T-helper 17 cell (primary cell): ENCODE measurements around the gene ITFG1. TPM values are rescaled to one million over a fixed set of nuclear protein-coding genes. Genes with fewer than 3 reads are reported as not detected.
"Not testable (repeated sequence)": the region's sequence is repeated elsewhere in the genome, so short reads cannot be mapped to it uniquely, and the experiment has no call there.

Source experiments
- ATAC-seq: fragments of 150-1000 bp; cut with Tn5 transposase; 2 replicates; pipeline ENCODE4 v1.10.0; 2021; ENCODE audit warnings: mild to moderate bottlenecking, moderate library complexity
- DNase-seq, 3 donors: peaks; one replicate each; pipeline versions ENCODE4 v3.0.0 to v3.0.0-alpha.2; 2020 to 2021
- H3K9me3 ChIP-seq: one replicate; pipeline ENCODE4 v1.7.0; 2013; ENCODE audit warnings: low read length, mild to moderate bottlenecking; ENCODE audit not compliant: control insufficient read depth, poor library complexity, severe bottlenecking
- H3K27ac Mint-ChIP-seq: one replicate; pipeline ENCODE4 v1.8.0; 2022; ENCODE audit warnings: mild to moderate bottlenecking, moderate library complexity, mixed read lengths
- H3K27me3 Mint-ChIP-seq: one replicate; pipeline ENCODE4 v1.8.0; 2022; ENCODE audit warnings: mixed read lengths
- H3K36me3 Mint-ChIP-seq: one replicate; pipeline ENCODE4 v1.8.0; 2022; ENCODE audit warnings: low read depth, mixed read lengths
- H3K4me1 Mint-ChIP-seq: one replicate; pipeline ENCODE4 v1.8.0; 2022; ENCODE audit warnings: mild to moderate bottlenecking, mixed read lengths
- H3K4me3 Mint-ChIP-seq: one replicate; pipeline ENCODE4 v1.8.0; 2022; ENCODE audit warnings: mild to moderate bottlenecking, moderate library complexity, mixed read lengths
- total RNA-seq, 4 donors: library from RNA in 2 of 4; stranded (reverse) in 2 of 4; gene quantifications; one replicate each; pipeline ENCODE4 v1.2.3 and lab custom pipeline; 2022 to 2026

ITFG1 gene
- total RNA-seq, 2 donors from 2014 or later = 27.6 to 29.5 TPM

DNA sequence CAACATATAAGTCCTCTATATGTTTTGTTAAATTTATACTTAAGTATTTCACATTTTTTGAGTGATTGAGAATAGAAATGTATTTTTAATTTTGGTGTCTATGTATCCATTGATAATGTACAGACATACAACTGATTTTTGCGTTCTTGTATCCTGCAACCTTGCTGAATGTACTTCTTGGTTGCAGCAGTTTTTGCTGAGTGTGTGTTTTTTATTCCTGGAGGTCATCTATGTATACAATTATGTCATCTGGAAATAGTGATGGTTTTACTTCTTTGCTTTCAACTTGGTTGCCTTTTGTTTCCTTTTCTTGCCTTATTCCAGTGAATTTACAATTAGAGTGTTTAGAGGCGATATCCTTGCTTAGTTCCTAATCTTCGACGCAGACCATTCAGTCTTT, 249.6 kb downstream of the ITFG1 start:
- H3K4me3 Mint-ChIP-seq = no peak overlapping the region
- no peaks in the 10 kb centered on the region for H3K27me3 Mint-ChIP-seq
- no peak for ATAC-seq
- H3K36me3 Mint-ChIP-seq = peaks cover 7% of the 10 kb centered on the region
- H3K27ac Mint-ChIP-seq = no peak overlapping the region
- no peaks in the 10 kb centered on the region for H3K9me3 ChIP-seq
- DNase-seq = no peak
- peaks cover 7% of the 10 kb centered on the region for H3K4me1 Mint-ChIP-seq

DNA sequence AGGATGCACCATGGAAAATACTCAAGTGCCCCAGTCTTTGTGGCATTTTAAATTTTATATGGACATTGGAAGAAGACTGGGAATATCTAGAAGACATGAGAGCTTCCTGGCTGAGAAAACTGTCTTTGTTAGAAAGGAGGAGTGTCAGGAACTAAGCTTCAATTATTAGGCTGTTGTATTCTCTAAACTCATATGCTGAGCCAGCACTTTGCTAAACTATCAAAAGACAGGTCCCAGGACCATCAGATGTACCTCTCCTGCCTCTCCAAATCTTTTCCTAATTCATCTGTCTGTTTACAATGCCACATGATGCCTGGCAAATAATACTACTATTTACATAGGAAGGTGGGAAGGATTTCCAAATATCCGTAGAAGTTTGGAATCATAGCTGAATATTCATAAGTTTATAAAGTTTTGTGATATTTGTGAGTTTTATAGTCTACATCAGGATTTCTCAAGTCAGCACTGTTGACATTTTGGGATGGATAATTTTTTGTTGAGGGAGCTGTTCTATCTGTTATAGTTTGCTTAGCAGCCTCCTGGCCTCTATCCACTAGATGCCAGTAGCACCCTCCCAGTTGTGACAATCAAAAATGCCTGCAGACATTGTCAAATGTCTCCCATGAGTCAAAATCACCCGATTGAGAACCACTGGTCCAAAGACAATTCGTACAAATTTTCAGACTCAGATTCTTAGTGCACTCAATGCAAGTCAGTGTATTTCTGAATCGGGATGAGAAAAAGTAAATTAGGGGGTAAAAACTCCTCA, 255.9 kb downstream of the ITFG1 start:
- H3K9me3 ChIP-seq = no peaks in the 10 kb centered on the region
- no peak for ATAC-seq
- peak overlapping the region; percentile 8 for H3K27ac Mint-ChIP-seq
- H3K27me3 Mint-ChIP-seq = no peaks in the 10 kb centered on the region
- H3K4me3 Mint-ChIP-seq = no peak overlapping the region
- no peak for DNase-seq
- H3K36me3 Mint-ChIP-seq = no peaks in the 10 kb centered on the region
- H3K4me1 Mint-ChIP-seq = peaks cover 4% of the 10 kb centered on the region

DNA sequence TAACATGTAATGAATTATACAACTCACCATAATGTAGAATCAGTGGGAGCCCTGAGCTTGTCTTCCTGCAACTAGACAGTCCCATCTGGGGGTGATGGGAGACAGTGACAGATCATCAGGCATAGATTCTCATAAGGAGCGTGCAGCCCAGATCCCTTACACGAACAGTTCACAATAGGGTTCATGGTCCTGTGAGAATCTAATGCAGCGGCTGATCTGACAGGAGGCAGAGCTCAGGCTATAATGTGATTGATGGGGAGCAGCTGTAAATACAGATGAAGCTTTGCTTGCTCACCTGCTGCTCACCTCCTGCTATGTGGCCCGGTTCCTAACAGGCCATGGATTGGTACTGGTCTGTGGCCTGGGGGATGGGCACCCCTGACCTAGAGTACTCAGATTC, 257.4 kb downstream of the ITFG1 start:
- not testable (repeated sequence) for H3K4me3 Mint-ChIP-seq, H3K27ac Mint-ChIP-seq, H3K27me3 Mint-ChIP-seq, H3K9me3 ChIP-seq, ATAC-seq, DNase-seq, H3K4me1 Mint-ChIP-seq, H3K36me3 Mint-ChIP-seq

DNA sequence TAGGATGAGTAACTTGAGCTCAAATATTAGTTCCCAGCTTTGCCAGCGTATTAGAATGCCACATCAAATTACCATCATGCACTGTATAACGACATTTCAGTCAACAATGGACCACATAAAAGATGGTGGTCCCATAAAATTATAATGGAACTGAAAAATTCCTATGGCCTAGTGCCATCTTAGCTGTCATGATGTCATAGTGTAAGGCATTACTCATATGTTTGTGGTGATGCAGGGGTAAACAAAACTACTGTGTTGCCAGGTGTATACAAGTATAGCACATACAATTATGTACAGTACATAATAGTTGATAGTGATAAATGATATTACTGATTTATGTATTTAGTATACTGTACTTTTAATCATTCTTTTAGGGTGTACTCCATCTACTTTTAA, 262.7 kb downstream of the ITFG1 start:
- DNase-seq (no peak), ATAC-seq (no peak)
- Mint-ChIP-seq H3K27ac (no peak overlapping the region), H3K4me3 (no peak overlapping the region), H3K27me3 (no peaks in the 10 kb centered on the region), H3K4me1 (no peaks in the 10 kb centered on the region), H3K36me3 (peaks cover 6% of the 10 kb centered on the region)
- no peaks in the 10 kb centered on the region for H3K9me3 ChIP-seq

DNA sequence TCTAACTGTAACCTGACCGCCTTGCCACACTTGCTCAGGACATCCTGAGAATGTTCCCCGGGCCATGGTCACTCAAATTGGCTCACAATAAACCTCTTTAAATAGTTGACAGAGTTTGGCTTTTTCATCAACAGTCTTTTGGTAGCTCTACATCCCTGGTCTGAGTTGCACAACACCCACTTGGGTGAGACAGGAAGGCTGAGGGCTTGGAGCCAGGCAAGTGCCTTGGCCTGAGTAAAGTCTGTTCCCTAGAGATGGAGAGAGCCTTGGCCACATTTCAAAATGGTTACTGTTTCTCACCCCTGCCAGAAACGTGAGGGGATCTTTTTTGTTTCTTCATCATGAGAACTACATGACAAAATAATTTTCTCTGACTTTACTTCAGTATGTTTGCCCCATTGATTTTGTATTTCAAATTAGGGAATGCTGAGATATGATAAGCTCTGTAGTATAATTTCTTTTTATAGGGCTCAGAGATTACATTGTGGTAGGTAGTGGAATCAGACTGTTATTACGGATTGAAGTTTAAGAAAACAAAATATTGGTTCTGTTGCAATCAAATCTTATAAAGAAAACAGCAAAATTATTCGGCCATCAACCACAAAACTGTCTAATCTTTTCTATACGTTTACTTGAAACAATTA, 263.2 kb downstream of the ITFG1 start:
- Mint-ChIP-seq H3K4me1 (no peaks in the 10 kb centered on the region), H3K36me3 (peaks cover 6% of the 10 kb centered on the region), H3K27ac (no peak overlapping the region), H3K27me3 (no peaks in the 10 kb centered on the region), H3K4me3 (no peak overlapping the region)
- DNase-seq = no peak
- H3K9me3 ChIP-seq = no peaks in the 10 kb centered on the region
- no peak for ATAC-seq

DNA sequence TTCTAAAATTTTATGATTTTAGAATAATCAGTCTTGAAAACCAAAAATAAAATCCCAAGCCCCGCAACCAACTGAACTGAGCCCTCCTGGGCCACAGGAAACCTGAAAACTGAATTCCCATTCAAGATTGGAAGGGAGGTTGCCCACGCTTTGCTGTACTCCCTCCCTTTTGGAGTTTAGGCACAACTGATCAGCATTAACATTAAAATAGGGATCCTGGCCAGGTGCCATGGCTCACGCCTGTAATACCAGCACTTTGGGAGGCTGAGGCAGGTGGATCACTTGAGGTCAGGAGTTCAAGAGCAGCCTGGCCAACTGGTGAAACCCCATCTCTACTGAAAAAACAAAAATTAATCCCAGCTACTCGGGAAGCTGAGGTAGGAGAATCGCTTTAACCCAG, 264.4 kb downstream of the ITFG1 start:
- H3K36me3 Mint-ChIP-seq = peaks cover 6% of the 10 kb centered on the region
- H3K27me3 Mint-ChIP-seq = no peaks in the 10 kb centered on the region
- ATAC-seq = no peak

DNA sequence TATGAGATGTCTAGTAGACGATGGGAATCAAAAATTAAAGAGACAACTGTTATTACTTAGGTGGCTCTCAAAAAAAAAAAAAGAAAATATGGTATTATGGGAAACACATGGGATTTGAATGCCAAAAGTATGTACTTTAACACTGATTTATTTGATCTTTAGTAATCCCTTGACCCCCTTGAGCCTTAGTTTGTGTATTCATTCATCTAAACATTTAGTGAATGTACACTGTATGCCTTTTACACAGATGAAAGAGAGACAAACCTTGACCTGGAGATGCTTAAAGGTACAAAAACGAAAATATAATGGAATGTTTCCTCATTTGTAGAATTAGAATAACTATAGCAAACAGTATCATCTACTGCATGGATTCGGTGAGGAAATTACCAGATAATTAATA, 278.5 kb downstream of the ITFG1 start:
- Mint-ChIP-seq H3K27me3 (no peaks in the 10 kb centered on the region), H3K36me3 (peaks cover 3% of the 10 kb centered on the region), H3K4me3 (no peak overlapping the region), H3K27ac (no peak overlapping the region), H3K4me1 (no peaks in the 10 kb centered on the region)
- ATAC-seq (no peak), DNase-seq (no peak)
- H3K9me3 ChIP-seq = no peaks in the 10 kb centered on the region

More for the DNA sequence above, 264.4 kb downstream of the ITFG1 start:
- Mint-ChIP-seq H3K4me1 (no peaks in the 10 kb centered on the region), H3K27ac (no peak overlapping the region), H3K4me3 (no peak overlapping the region)
- DNase-seq = no peak
- no peaks in the 10 kb centered on the region for H3K9me3 ChIP-seq

DNA sequence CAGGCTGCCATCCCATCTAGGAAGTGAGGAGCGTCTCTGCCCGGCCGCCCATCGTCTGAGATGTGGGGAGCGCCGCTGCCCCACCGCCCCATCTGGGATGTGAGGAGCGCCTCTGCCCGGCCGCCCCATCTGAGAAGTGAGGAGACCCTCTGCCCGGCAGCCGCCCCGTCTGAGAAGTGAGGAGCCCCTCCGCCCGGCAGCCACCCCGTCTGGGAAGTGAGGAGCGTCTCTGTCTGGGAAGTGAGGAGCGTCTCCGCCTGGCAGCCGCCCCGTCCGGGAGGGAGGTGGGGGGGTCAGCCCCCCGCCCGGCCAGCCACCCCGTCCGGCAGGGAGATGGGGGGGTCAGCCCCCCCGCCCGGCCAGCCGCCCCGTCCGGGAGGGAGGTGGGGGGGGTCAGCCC, 279.8 kb downstream of the ITFG1 start:
- H3K4me3 Mint-ChIP-seq, DNase-seq, ATAC-seq, H3K36me3 Mint-ChIP-seq, H3K9me3 ChIP-seq, H3K4me1 Mint-ChIP-seq, H3K27ac Mint-ChIP-seq, H3K27me3 Mint-ChIP-seq: not testable (repeated sequence)

DNA sequence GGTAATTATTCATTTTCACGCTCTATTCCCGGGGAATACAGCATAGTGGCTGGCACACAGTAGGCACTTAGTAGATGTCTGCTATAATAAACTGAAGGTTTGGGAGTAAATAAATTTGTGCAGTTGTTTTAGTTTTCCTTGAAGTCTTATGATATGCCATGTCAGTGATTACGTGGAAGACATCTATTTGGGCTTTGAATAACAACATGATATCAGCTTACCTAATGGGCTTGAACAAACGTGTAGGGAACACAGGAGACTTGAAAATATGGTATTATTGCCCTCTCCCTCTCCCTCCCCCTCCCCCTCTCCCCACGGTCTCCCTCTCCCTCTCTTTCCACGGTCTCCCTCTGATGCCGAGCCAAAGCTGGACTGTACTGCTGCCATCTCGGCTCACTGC, 280.8 kb downstream of the ITFG1 start:
- no peak overlapping the region for H3K4me3 Mint-ChIP-seq
- no peaks in the 10 kb centered on the region for H3K9me3 ChIP-seq
- no peak for ATAC-seq
- H3K27ac Mint-ChIP-seq = no peak overlapping the region
- H3K36me3 Mint-ChIP-seq = peaks cover 3% of the 10 kb centered on the region
- no peaks in the 10 kb centered on the region for H3K4me1 Mint-ChIP-seq
- DNase-seq = no peak
- no peaks in the 10 kb centered on the region for H3K27me3 Mint-ChIP-seq

DNA sequence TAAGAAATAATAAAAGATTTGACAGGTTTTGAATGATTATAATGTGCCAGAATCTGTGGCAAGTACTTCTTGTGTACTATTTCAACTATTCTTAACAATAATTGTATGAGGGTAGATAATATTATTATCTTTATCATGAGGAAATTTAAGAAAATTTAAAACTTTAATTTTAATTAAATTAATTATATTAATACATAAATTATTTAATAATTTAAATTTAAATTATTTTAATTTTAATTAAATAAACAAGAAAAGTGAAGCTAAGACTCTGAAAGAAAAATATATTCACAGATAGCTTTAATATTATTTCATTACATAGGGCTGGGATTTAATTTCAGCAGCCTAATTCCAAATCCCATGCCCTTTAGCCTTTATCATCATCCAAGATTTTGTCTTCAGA, 285.7 kb downstream of the ITFG1 start:
- Mint-ChIP-seq H3K27me3 (no peaks in the 10 kb centered on the region), H3K27ac (no peak overlapping the region), H3K36me3 (peaks cover 4% of the 10 kb centered on the region), H3K4me3 (no peak overlapping the region), H3K4me1 (no peaks in the 10 kb centered on the region)
- ATAC-seq (no peak), DNase-seq (no peak)
- no peaks in the 10 kb centered on the region for H3K9me3 ChIP-seq

DNA sequence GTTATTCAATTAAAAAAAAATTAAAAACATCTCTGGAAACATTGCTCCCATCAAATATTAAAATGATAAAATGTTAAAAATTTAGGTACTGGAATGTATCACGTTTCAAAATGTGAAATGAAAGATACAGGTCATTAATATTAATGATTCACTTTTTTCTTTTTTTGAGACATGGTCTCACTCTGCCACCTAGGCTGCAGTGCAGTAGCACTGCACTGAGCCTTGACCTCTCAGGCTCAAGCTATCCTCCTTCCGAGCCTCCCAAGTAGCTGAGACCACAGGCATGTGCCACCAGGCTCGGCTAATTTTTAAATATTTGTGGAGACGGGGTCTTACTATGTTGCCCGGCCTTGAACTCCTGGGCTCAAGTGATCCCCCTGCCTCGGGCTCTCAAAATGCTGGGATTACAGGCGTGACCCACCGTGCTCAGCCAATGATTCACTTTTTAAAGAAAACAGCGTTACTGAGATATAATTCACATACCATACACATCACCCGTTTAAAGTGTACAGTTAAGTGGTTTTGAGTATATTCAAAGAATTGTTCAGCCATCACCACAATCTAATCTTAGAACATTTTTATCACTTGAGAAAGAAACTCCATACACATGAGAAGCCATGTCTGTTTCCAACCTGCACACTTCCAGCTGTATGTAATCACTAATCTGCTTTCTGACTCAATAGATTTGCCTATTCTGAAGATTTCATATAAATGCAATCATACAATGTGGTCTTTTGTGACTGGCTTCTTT, 298.0 kb downstream of the ITFG1 start:
- Mint-ChIP-seq H3K4me3 (no peak overlapping the region), H3K4me1 (peaks cover 4% of the 10 kb centered on the region), H3K27ac (no peak overlapping the region), H3K36me3 (peaks cover 2% of the 10 kb centered on the region), H3K27me3 (no peaks in the 10 kb centered on the region)
- DNase-seq (no peak), ATAC-seq (no peak)
- H3K9me3 ChIP-seq = no peaks in the 10 kb centered on the region

DNA sequence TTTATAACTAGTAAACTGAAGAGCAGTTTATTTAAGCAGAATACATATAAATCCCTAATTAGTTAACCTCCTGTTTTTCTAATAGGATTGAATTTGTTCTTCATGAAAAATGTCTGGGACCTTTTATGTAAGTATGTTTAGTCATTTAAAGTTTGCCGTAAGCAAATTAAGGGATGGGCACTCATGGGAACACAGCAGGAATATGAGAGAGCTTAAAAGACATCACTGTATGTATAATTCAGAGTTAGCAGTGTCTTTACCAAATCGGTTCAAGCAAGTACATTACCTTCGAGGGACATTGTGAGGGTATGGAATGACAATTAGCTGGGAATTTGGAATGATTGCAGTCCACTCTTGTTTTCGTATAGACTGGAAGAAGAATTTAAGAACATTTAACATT, 299.4 kb downstream of the ITFG1 start:
- H3K27ac Mint-ChIP-seq = no peak overlapping the region
- H3K4me1 Mint-ChIP-seq = peaks cover 2% of the 10 kb centered on the region
- no peaks in the 10 kb centered on the region for H3K9me3 ChIP-seq
- peaks cover 7% of the 10 kb centered on the region for H3K36me3 Mint-ChIP-seq
- ATAC-seq = no peak
- no peak for DNase-seq
- H3K4me3 Mint-ChIP-seq = no peak overlapping the region
- H3K27me3 Mint-ChIP-seq = no peaks in the 10 kb centered on the region

DNA sequence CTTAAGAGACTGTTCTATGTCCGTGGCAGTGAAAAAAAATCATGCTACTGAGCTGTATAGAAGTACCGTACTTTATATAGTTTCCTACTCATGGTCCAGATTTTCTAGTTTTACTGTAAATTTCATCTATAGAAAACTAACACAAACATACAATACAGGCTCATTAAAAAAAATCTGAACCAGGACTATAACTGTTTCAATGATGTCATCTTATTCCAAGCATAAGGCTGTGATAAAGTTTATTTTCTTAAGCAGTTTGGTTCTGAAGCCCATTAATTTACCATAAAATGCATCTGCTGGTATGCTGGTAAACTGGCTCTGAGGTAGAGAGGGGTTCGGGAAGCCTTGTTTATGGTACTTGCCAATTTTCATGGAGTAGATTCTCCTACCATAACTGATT, 300.4 kb downstream of the ITFG1 start:
- peaks cover 9% of the 10 kb centered on the region for H3K36me3 Mint-ChIP-seq
- ATAC-seq = no peak
- H3K9me3 ChIP-seq = no peaks in the 10 kb centered on the region
- no peak for DNase-seq
- no peaks in the 10 kb centered on the region for H3K4me1 Mint-ChIP-seq
- H3K27ac Mint-ChIP-seq = no peak overlapping the region
- no peak overlapping the region for H3K4me3 Mint-ChIP-seq
- H3K27me3 Mint-ChIP-seq = no peaks in the 10 kb centered on the region
